Glomerular visceral epithelial cell (primary cell): ENCODE measurements around the gene CNIH2.

Experiments used
- DNase-seq: peaks from one replicate; pipeline ENCODE4 v3.0.0-alpha.2; 2016; ENCODE audit errors: extremely low spot score

The CNIH2 gene

GRCh38 chr11:66259225-66259624 is 18.8 kb upstream of the CNIH2 start:
- DNase-seq, result no peak

- no peak for DNase-seq
These were observed 18.0 kb upstream of the CNIH2 start for GRCh38 chr11:66259956-66260355.

- no peak for DNase-seq
These were observed 16.4 kb upstream of the CNIH2 start for GRCh38 chr11:66261578-66261977.

- DNase-seq, result no peak
These were observed 15.8 kb upstream of the CNIH2 start for GRCh38 chr11:66262191-66262590.

- no peak for DNase-seq
These were observed 15.3 kb upstream of the CNIH2 start for GRCh38 chr11:66262696-66263095.

- no peak for DNase-seq
These were observed 14.7 kb upstream of the CNIH2 start for GRCh38 chr11:66263231-66263630.

GRCh38 chr11:66263785-66264184 is 14.2 kb upstream of the CNIH2 start:
- no peak for DNase-seq

- DNase-seq, result no peak
These were observed 13.6 kb upstream of the CNIH2 start for GRCh38 chr11:66264383-66264782.

- DNase-seq, result no peak
These were observed 13.1 kb upstream of the CNIH2 start for GRCh38 chr11:66264914-66265313.

GRCh38 chr11:66265531-66266377 is 12.2 kb upstream of the CNIH2 start:
- DNase-seq, result no peak

- no peak for DNase-seq
These were observed 11.5 kb upstream of the CNIH2 start for GRCh38 chr11:66266378-66267038.

GRCh38 chr11:66267039-66267378 is 11.0 kb upstream of the CNIH2 start:
- no peak for DNase-seq

- peak; percentile 80 for DNase-seq
These were observed 10.4 kb upstream of the CNIH2 start for GRCh38 chr11:66267379-66268243.

GRCh38 chr11:66268244-66268951 is 9.6 kb upstream of the CNIH2 start, which contains the start of gene RAB1B:
TSS of gene RAB1B (plus strand) at chr11:66268639. CDS start at chr11:66268680, 41 bp downstream.
- DNase-seq, result peak; percentile 99

- DNase-seq, result peak; percentile 39
These were observed 8.7 kb upstream of the CNIH2 start for GRCh38 chr11:66268952-66269905.

- DNase-seq, result no peak
These were observed 6.2 kb upstream of the CNIH2 start for GRCh38 chr11:66271816-66272215.

- no peak for DNase-seq
These were observed 5.4 kb upstream of the CNIH2 start for GRCh38 chr11:66272596-66272995.

GRCh38 chr11:66274219-66274618 is 3.8 kb upstream of the CNIH2 start:
- DNase-seq, result no peak

- DNase-seq, result no peak
These were observed 2.6 kb upstream of the CNIH2 start for GRCh38 chr11:66275396-66275795.

- DNase-seq, result no peak
These were observed 1.9 kb upstream of the CNIH2 start for GRCh38 chr11:66275984-66276612.
